Measurements from ENCODE around the gene SYNE1. TPM values are rescaled to one million over a fixed set of nuclear protein-coding genes. Genes with fewer than 3 reads are reported as not detected.
A peak's percentile ranks its signal among the peaks of the same experiment; 100 is the strongest.

Gene SYNE1
- total and polyA plus RNA-seq, 2 of the 8 experiments (the other 6 are each of a cell fraction or from before 2014, with no cell fraction given), result 2.8 to 5.5 TPM

DNA sequence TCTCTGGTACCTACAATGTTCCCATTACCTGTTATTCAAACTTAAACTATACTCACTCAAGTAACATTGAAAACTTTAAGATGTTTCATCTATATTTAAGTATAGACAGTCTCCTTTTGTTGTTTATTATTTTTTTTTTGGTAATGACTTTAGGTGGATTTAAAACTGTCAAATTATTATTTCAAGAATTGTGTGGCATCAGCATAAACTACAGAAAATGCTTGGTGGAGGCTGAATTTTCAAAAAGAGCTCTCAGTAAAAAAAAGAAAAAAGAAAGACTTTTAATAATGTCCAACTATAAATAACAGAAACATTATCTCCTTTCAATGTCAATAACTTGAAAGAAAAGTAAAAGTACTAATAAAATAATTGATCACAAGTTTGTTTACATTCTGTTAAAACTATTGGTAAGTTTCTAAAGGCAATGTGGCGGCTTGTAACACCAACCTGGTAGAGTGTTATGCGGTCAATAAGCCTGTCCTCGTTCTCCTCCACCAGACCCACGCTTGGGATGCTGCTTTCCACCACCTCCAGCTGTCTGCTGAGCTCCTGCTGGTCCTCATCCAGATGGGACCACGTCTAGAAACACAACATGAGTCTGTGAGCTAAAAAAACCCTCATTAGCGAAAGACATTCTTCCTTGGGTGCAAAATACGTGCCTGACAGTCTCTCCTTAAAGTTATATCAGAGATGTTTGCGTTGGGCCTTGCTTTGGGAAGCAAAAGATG is 400.6 kb downstream of the SYNE1 start:
- no peak overlapping the region for H3K14ac ChIP-seq (ENCODE audit: insufficient read length)
- H3K79me1 ChIP-seq (ENCODE audit: low read depth, low read length), result no peaks in the 10 kb centered on the region
- no peak overlapping the region for H2AFZ ChIP-seq (ENCODE audit: low read length)
- DNase-seq (ENCODE audit: low read depth in 1 of 2, low spot score in 2 of 2) (no peak), FAIRE-seq (no peak)
- H3K4me2 ChIP-seq (ENCODE audit: insufficient read depth in 1 of 2, low read depth in 2 of 2, low read length in 2 of 2), result no peak overlapping the region
- H3K4me3 ChIP-seq (ENCODE audit: extremely low read depth in 1 of 4, insufficient read depth in 2 of 4, low read depth in 3 of 4, low read length in 4 of 4), result no peak overlapping the region
- H3K27ac ChIP-seq (ENCODE audit: low read depth, low read length), result no peak overlapping the region
- no peaks in the 10 kb centered on the region for H3K23me2 ChIP-seq (ENCODE audit: low read depth, low read length)
- no peak overlapping the region for H4K91ac ChIP-seq (replicated peaks; ENCODE audit: insufficient read length, low read length)
- H3K56ac ChIP-seq (replicated peaks; ENCODE audit: insufficient read length, low read depth, low read length), result no peak overlapping the region
- no peaks in the 10 kb centered on the region for H3K27me3 ChIP-seq (replicated peaks in 1 of 4; ENCODE audit: control insufficient read depth in 3 of 4, extremely low read depth in 1 of 4, insufficient read depth in 3 of 4, low read length in 3 of 4)
- H3K36me3 ChIP-seq (ENCODE audit: control insufficient read depth in 2 of 4, insufficient read depth in 4 of 4, low read length in 3 of 4), result no peaks in the 10 kb centered on the region
- no peak overlapping the region for H2BK120ac ChIP-seq (replicated peaks; ENCODE audit: low read depth, low read length)
- no peak overlapping the region for H2BK20ac ChIP-seq (ENCODE audit: low read length)
- no peaks in the 10 kb centered on the region for H4K20me1 ChIP-seq (replicated peaks in 1 of 2; ENCODE audit: control insufficient read depth in 1 of 2, insufficient read depth in 2 of 2, low read length in 2 of 2)
- H2BK15ac ChIP-seq (ENCODE audit: low read length), result no peak overlapping the region
- H3K79me2 ChIP-seq (ENCODE audit: control insufficient read depth in 1 of 2, insufficient read depth in 2 of 2, low read length in 2 of 2), result no peaks in the 10 kb centered on the region
- H2AK5ac ChIP-seq (ENCODE audit: low read depth, low read length), result no peak overlapping the region
- no peak overlapping the region for H3K9ac ChIP-seq (replicated peaks in 1 of 4; ENCODE audit: extremely low read depth in 1 of 4, low read depth in 3 of 4, low read length in 3 of 4)
- no peak overlapping the region for H4K8ac ChIP-seq (ENCODE audit: extremely low read depth, insufficient read depth, low read length)
- ChIA-PET CTCF (ENCODE audit: partially characterized antibody) (interaction anchor here (0.6 kb wide), 1 partner anchor 189 kb away, joined by 3 read pairs; no protein-coding TSS in a partner anchor), POLR2A (ENCODE audit: partially characterized antibody) (interaction anchor here (0.5 kb wide), 1 partner anchor 139 kb away, joined by 3 read pairs; no protein-coding TSS in a partner anchor)
- H3K18ac ChIP-seq (ENCODE audit: extremely low read depth, low read length), result no peak overlapping the region
- H3K4ac ChIP-seq (replicated peaks; ENCODE audit: insufficient read length, low read depth, low read length), result no peak overlapping the region
- H2BK5ac ChIP-seq (ENCODE audit: low read depth, low read length), result 0 out of 2 replicates have a peak overlapping the region, but pooled peaks have one; percentile 25
- H3K23ac ChIP-seq (ENCODE audit: insufficient read length), result no peak overlapping the region
- H3K9me3 ChIP-seq (ENCODE audit: insufficient read depth in 2 of 2, low read depth in 1 of 2, low read length in 1 of 2), result no peaks in the 10 kb centered on the region
- no peaks in the 10 kb centered on the region for H3K4me1 ChIP-seq (replicated peaks in 1 of 4; ENCODE audit: control insufficient read depth in 3 of 4, insufficient read depth in 4 of 4, low read length in 3 of 4)
- H4K5ac ChIP-seq (ENCODE audit: insufficient read length, low read depth, low read length), result no peak overlapping the region
- 91% methylated on average over 8 of the region's 8 CpGs; no CpG with 5 or more reads in 1 of the 2 experiments for WGBS, 2 experiments (ENCODE audit: extremely low coverage in 1 of 2, insufficient coverage in 1 of 2, insufficient read length in 1 of 2, insufficient replicate concordance in 2 of 2, low coverage in 1 of 2, low lambda C conversion rate in 2 of 2, missing lambda C conversion rate in 1 of 2)
- H2BK12ac ChIP-seq (ENCODE audit: low read depth, low read length), result no peak overlapping the region
- TF ChIP-seq, protein P1, sequence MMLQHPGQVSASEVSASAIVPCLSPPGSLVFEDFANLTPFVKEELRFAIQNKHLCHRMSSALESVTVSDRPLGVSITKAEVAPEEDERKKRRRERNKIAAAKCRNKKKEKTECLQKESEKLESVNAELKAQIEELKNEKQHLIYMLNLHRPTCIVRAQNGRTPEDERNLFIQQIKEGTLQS (IDR thresholded peaks at IDR 0.05; ENCODE audit: insufficient read depth, low read depth, low read length), result no peak
- TF ChIP-seq BCL11A (IDR thresholded peaks at IDR 0.05; ENCODE audit: low read depth in 2 of 2, low read length in 2 of 2) (no peak), GABPA (IDR thresholded peaks at IDR 0.05; ENCODE audit: borderline replicate concordance, insufficient read depth, low read length) (no peak), HDAC2 (IDR thresholded peaks at IDR 0.05; ENCODE audit: borderline replicate concordance in 1 of 2, low read depth in 2 of 2, low read length in 2 of 2) (no peak), SIN3A (conservative IDR thresholded peaks at IDR 0.05 in 1 of 2, IDR thresholded peaks at IDR 0.05 in 1 of 2; ENCODE audit: low read depth in 1 of 2, low read length in 2 of 2) (no peak), POU5F1 (IDR thresholded peaks at IDR 0.05; ENCODE audit: low read depth, low read length) (no peak), SP4 (IDR thresholded peaks at IDR 0.05; ENCODE audit: low read length) (no peak), CTBP2 (IDR thresholded peaks at IDR 0.05; ENCODE audit: borderline replicate concordance, insufficient read depth, insufficient read length, low read length) (no peak), KDM5A (IDR thresholded peaks at IDR 0.05; ENCODE audit: low read length) (no peak), SIRT6 (IDR thresholded peaks at IDR 0.05; ENCODE audit: low read length) (no peak), TCF12 (IDR thresholded peaks at IDR 0.05; ENCODE audit: low read depth, low read length) (no peak)
- TF ChIP-seq, protein P2, sequence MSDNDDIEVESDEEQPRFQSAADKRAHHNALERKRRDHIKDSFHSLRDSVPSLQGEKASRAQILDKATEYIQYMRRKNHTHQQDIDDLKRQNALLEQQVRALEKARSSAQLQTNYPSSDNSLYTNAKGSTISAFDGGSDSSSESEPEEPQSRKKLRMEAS (IDR thresholded peaks at IDR 0.05), result no peak

All from H1 (cell line).